ENCODE measurements around the gene PEAR1. TPM values are rescaled to one million over a fixed set of nuclear protein-coding genes. Genes with fewer than 3 reads are reported as not detected.

Gene PEAR1
- total RNA-seq, 1 experiment from 2014 or later, result 10.8 TPM

DNA sequence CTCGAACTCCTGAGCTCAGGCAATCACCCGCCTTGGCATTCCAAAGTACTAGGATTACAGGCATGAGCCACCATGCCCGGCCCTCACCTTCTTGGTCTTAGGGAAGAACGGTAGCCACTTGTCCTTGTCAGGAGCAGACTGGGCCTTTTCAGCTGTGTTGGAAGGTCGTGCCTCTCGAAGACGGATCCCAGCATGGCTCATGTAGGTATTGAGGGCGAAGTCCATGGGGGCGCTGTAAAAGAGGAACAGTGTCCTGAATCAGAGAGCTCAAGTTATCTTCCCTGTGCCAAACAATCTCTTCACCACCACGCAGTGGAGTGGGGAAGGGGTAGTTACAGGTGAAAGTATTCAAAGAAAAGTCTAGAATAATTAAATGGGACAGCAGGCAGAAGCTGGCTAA lies 62.8 kb downstream of the PEAR1 start:
- peaks cover 17 to 24% of the 10 kb centered on the region in 2 experiments for H3K36me3 ChIP-seq (ENCODE audit: control insufficient read depth in 1 of 2, insufficient read depth in 2 of 2, low read length in 2 of 2)
- BruUV-seq (replicated peaks), result no TSS peak
- no peak overlapping the region for H3K9ac ChIP-seq (ENCODE audit: low read length)
- H3K79me2 ChIP-seq (ENCODE audit: insufficient read depth, low read length), result no peaks in the 10 kb centered on the region
- ATAC-seq (no peak), DNase-seq (ENCODE audit: low read depth, low spot score) (no peak)
- H3K4me1 ChIP-seq (ENCODE audit: control insufficient read depth in 1 of 2, insufficient read depth in 2 of 2, low read length in 2 of 2), result no peaks in the 10 kb centered on the region
- H4K20me1 ChIP-seq (ENCODE audit: insufficient read depth), result no peaks in the 10 kb centered on the region
- no peak overlapping the region for H2AFZ ChIP-seq (ENCODE audit: low read depth, low read length, poor library complexity, severe bottlenecking)
- intact Hi-C loops (cut with micrococcal nuclease), result no loop called here
- ChIA-PET RAD21 (ENCODE audit: low non-redundant PET in 1 of 2, low total read pairs in 2 of 2, uncharacterized antibody in 2 of 2, unreplicated experiment in 2 of 2) (no interaction called here), POLR2A (no interaction called here), CTCF (no interaction called here)
- TF ChIP-seq ZNF274 (IDR thresholded peaks at IDR 0.05; ENCODE audit: low read depth, low read length) (no peak), TCF7L2 (IDR thresholded peaks at IDR 0.05; ENCODE audit: borderline replicate concordance, extremely low read depth, insufficient read depth, insufficient read length) (no peak), SIN3A (IDR thresholded peaks at IDR 0.05; ENCODE audit: low read depth) (no peak), CEBPB (IDR thresholded peaks at IDR 0.05; ENCODE audit: low read depth) (no peak), FOSL1 (IDR thresholded peaks at IDR 0.05; ENCODE audit: low read depth) (no peak), CTCF (IDR thresholded peaks at IDR 0.05 in 2 of 3, conservative IDR thresholded peaks at IDR 0.05 in 1 of 3; ENCODE audit: borderline replicate concordance in 1 of 3, insufficient read depth in 1 of 3, low read depth in 2 of 3, low read length in 2 of 3) (no peak), YY1 (IDR thresholded peaks at IDR 0.05; ENCODE audit: extremely low read depth, insufficient replicate concordance, low read depth, low read length) (no peak), EZH2phosphoT487 (IDR thresholded peaks at IDR 0.05; ENCODE audit: borderline replicate concordance) (no peak), POLR2A (IDR thresholded peaks at IDR 0.05; ENCODE audit: borderline replicate concordance, extremely low read depth, insufficient read depth, insufficient read length) (no peak), JUND (IDR thresholded peaks at IDR 0.05) (no peak), ATF3 (IDR thresholded peaks at IDR 0.05) (no peak), ZBTB33 (IDR thresholded peaks at IDR 0.05; ENCODE audit: extremely low read depth, insufficient replicate concordance, low read length) (no peak), RAD21 (IDR thresholded peaks at IDR 0.05; ENCODE audit: low read depth) (no peak), ELF1 (IDR thresholded peaks at IDR 0.05; ENCODE audit: borderline replicate concordance, low read depth) (no peak)
- no peaks in the 10 kb centered on the region for H3K9me3 ChIP-seq (ENCODE audit: control insufficient read depth in 1 of 2, insufficient read depth in 1 of 2, low read depth in 1 of 2, low read length in 2 of 2)
- no peak overlapping the region for H3K4me3 ChIP-seq (replicated peaks in 1 of 2; ENCODE audit: low read depth in 1 of 2, low read length in 2 of 2)
- no peaks in the 10 kb centered on the region for H3K27me3 ChIP-seq (ENCODE audit: insufficient read depth, low read length)
- H3K9me2 ChIP-seq (ENCODE audit: insufficient read depth), result no peaks in the 10 kb centered on the region
- no peak overlapping the region for H3K27ac ChIP-seq (ENCODE audit: low read depth, low read length)
- H3K4me2 ChIP-seq (ENCODE audit: low read length), result no peak overlapping the region
